Neural crest cell (in vitro differentiated cells): ENCODE data around the gene CYTIP. TPM values are rescaled to one million over a fixed set of nuclear protein-coding genes. Genes with fewer than 3 reads are reported as not detected.

Experiments
- DNase-seq: peaks from one replicate; pipeline ENCODE4 v3.0.0; 2021; ENCODE audit warnings: low read depth, mixed read lengths, low spot score
- H3K27ac Mint-ChIP-seq: one replicate; pipeline ENCODE4 v1.8.0; 2021; ENCODE audit warnings: mild to moderate bottlenecking, mixed read lengths; ENCODE audit not compliant: unreplicated experiment
- H3K27me3 Mint-ChIP-seq: 2 replicates; pipeline ENCODE4 v1.8.0; 2021; ENCODE audit warnings: low read depth, mild to moderate bottlenecking, mixed read lengths
- H3K36me3 Mint-ChIP-seq: 2 replicates; pipeline ENCODE4 v1.8.0; 2021; ENCODE audit warnings: low read depth, mild to moderate bottlenecking, mixed read lengths
- H3K4me1 Mint-ChIP-seq: 2 replicates; pipeline ENCODE4 v1.8.0; 2021; ENCODE audit warnings: mixed read lengths
- H3K4me3 Mint-ChIP-seq: one replicate; pipeline ENCODE4 v1.8.0; 2021; ENCODE audit warnings: mild to moderate bottlenecking, mixed read lengths
- H3K9me3 Mint-ChIP-seq: 2 replicates; pipeline ENCODE4 v1.8.0; 2021; ENCODE audit warnings: mixed read lengths
- CTCF ChIP-seq: fragments of 200-600 bp; sonication (generic); conservative IDR thresholded peaks from 2 replicates; pipeline ENCODE4 v1.5.0; 2021; ENCODE audit warnings: antibody characterized with exemption, mild to moderate bottlenecking
- total RNA-seq: library from RNA; stranded (reverse); gene quantifications from 2 replicates; pipeline ENCODE4 v1.2.1, GENCODE V29; 2021

The CYTIP gene
- total RNA-seq, 1 donor from 2014 or later: 0.35 TPM

- Mint-ChIP-seq H3K27me3 (no peaks in the 10 kb centered on the region), H3K4me3 (no peak overlapping the region), H3K4me1 (peaks cover 10% of the 10 kb centered on the region), H3K9me3 (peaks cover 7% of the 10 kb centered on the region), H3K27ac (no peak overlapping the region), H3K36me3 (no peaks in the 10 kb centered on the region)
- no peak for DNase-seq
- no peak for TF ChIP-seq CTCF
Observed at GRCh38 chr2:157431176-157431575, 12.7 kb downstream of the CYTIP start.

DNA sequence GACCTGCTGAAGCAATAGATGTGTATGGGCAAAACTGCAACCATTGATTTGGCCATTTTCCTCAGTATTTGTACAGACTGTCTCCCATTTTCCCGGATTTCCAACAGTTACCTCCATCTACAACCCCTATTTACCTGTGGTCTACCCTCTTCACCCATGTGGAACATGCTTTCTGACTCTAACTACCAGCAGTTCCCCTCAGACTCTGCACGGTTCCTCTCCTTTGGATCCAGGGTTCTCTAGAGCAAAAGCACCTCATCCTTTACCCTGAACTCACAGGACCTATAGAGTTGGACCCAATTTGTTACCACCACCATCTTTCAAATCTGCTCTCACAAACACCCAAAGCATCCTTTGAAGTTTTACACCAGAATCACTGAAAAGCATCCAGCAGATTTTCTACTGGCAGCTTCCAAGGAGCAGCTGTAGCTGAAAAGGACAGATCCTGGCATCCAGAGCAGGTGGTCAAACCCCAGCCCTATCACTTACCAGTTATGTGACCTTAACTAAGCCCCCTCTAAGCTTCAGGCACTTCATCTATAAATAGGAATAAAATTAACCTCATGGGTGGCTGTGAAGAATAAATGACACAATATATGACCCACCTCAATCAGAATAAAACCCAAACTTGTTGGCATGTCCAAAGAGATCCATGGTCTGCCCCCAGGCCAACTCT is 15.3 kb downstream of the CYTIP start:
- no peak for TF ChIP-seq CTCF
- Mint-ChIP-seq H3K36me3 (no peaks in the 10 kb centered on the region), H3K4me3 (no peak overlapping the region), H3K9me3 (peaks cover 11% of the 10 kb centered on the region), H3K4me1 (peaks cover 10% of the 10 kb centered on the region), H3K27ac (no peak overlapping the region), H3K27me3 (no peaks in the 10 kb centered on the region)
- DNase-seq: no peak

DNA sequence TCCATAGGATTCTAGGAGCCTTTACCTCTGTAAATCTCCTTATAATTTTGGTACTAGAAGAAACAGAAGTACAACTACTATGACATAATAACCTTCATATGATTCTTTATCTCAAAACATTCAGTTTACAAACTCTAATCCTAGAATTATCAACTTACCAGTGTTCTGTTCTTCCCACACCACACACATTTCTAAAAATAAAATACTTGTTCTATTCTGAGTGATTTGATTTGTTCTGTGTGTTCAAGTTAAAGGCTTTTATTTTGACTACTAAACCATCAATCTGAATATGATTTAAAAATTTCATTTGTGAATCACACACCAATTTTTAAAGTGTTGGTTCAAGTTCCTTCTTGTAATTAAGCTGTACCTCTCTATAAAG is 16.0 kb downstream of the CYTIP start:
- H3K4me3 Mint-ChIP-seq: no peak overlapping the region
- no peaks in the 10 kb centered on the region for H3K27me3 Mint-ChIP-seq
- peaks cover 11% of the 10 kb centered on the region for H3K9me3 Mint-ChIP-seq
- peaks cover 10% of the 10 kb centered on the region for H3K4me1 Mint-ChIP-seq
- H3K27ac Mint-ChIP-seq: no peak overlapping the region
- DNase-seq: no peak
- no peak for TF ChIP-seq CTCF
- H3K36me3 Mint-ChIP-seq: no peaks in the 10 kb centered on the region

DNA sequence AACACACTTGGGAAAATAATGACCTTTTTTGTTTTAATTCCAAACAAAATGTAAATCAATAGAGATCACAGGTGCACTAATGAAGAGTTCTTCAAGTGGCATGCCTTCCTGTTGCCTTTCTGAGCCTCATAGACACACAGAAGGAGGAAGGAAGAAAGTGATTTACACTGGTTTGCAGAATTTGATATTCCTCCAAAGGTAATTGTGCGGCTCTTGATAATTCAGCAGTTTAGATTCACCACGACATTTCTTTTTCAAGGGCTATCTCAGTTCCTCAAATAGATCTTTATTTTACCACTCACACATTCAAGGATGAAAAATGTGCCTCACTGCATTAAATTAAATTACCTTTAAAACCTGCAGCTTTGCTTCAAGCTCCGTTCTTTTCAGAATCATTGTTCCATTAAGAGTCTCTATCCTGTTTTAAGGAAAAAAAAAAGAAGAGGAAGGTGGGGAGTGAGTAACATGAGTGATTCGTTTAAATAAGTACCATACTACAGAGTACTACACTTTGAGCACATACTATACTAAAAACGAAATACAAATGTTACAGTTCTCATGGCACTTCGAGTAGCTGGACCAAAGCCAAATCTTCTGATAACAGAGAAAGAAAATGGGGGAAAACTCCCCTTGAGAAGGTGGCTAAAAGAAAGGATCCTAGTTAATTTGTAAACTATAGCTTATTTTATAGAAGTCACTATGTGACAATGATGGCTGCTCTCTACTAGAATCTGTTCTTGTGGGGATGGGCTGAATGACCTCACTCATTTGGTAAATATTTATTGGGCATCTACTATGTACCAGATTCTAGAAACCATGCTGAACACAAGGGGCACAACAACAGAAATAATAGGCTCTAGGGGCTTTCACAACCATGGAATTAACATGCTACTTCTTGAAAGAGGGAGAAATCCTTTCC is 16.6 kb downstream of the CYTIP start:
- TF ChIP-seq CTCF: no peak
- H3K27me3 Mint-ChIP-seq: no peaks in the 10 kb centered on the region
- no peaks in the 10 kb centered on the region for H3K36me3 Mint-ChIP-seq
- H3K4me3 Mint-ChIP-seq: no peak overlapping the region
- H3K4me1 Mint-ChIP-seq: peaks cover 10% of the 10 kb centered on the region
- DNase-seq: no peak
- no peak overlapping the region for H3K27ac Mint-ChIP-seq
- peaks cover 11% of the 10 kb centered on the region for H3K9me3 Mint-ChIP-seq

- no peak for DNase-seq
- H3K4me3 Mint-ChIP-seq: no peak overlapping the region
- peaks cover 13% of the 10 kb centered on the region for H3K9me3 Mint-ChIP-seq
Observed at GRCh38 chr2:157426477-157426994, 17.4 kb downstream of the CYTIP start.

More at GRCh38 chr2:157426477-157426994, 17.4 kb downstream of the CYTIP start:
- Mint-ChIP-seq H3K27ac (no peak overlapping the region), H3K27me3 (no peaks in the 10 kb centered on the region), H3K36me3 (no peaks in the 10 kb centered on the region), H3K4me1 (peaks cover 10% of the 10 kb centered on the region)
- TF ChIP-seq CTCF: no peak
